Measurements from ENCODE around the gene THOC2. TPM values are rescaled to one million over a fixed set of nuclear protein-coding genes. Genes with fewer than 3 reads are reported as not detected.

The THOC2 gene
- total and polyA plus RNA-seq, 9 of the 15 experiments (the other 6 are each of a cell fraction or from before 2014, with no cell fraction given): 131 to 234 (median 192) TPM

- peak; percentile 63 to 89 for TF ChIP-seq E2F6 (IDR thresholded peaks at IDR 0.05; ENCODE audit: borderline replicate concordance in 1 of 2, extremely low read depth in 1 of 2, insufficient read depth in 1 of 2, insufficient read length in 1 of 2, low read depth in 1 of 2, low read length in 1 of 2, poor library complexity in 1 of 2, severe bottlenecking in 1 of 2)
- TF ChIP-seq MGA (IDR thresholded peaks at IDR 0.05): peak; percentile 80
- TF ChIP-seq HMGN3 (IDR thresholded peaks at IDR 0.05; ENCODE audit: borderline replicate concordance, extremely low read depth, insufficient read length, low read depth, low read length): no peak
- TF ChIP-seq MTF1 (CRISPR knock-in tag; IDR thresholded peaks at IDR 0.05; ENCODE audit: borderline replicate concordance): no peak
- peak; percentile 87 for TF ChIP-seq EGR1 (conservative IDR thresholded peaks at IDR 0.05)
- no peak for TF ChIP-seq PHB (CRISPR knock-in tag; IDR thresholded peaks at IDR 0.05)
- TF ChIP-seq MYBL2 (IDR thresholded peaks at IDR 0.05; ENCODE audit: low read depth): peak; percentile 42; the same call in 1 of the 2 replicates
- TF ChIP-seq MYBL2 (CRISPR knock-in tag; IDR thresholded peaks at IDR 0.05; ENCODE audit: borderline replicate concordance): no peak
- no peak for TF ChIP-seq ERF (CRISPR knock-in tag; IDR thresholded peaks at IDR 0.05)
- TF ChIP-seq BACH1 (tag; IDR thresholded peaks at IDR 0.05): no peak
- no peak for TF ChIP-seq MECOM (CRISPR knock-in tag; IDR thresholded peaks at IDR 0.05)
Observed at GRCh38 chrX:123731258-123731986, 1.4 kb downstream of the THOC2 start (continued).
